Measurements from ENCODE around the gene SERBP1.

- TF ChIP-seq CTCF (conservative IDR thresholded peaks at IDR 0.05), result no peak
- TF ChIP-seq EZH2 (IDR thresholded peaks at IDR 0.05; ENCODE audit: low read depth), result no peak
Observed at GRCh38 chr1:67372898-67373297, 57.3 kb downstream of the SERBP1 start.
